ENCODE measurements around the gene PGRMC2.
"Not testable (repeated sequence)": the region's sequence is repeated elsewhere in the genome, so short reads cannot be mapped to it uniquely, and the experiment has no call there.

The PGRMC2 gene

DNA sequence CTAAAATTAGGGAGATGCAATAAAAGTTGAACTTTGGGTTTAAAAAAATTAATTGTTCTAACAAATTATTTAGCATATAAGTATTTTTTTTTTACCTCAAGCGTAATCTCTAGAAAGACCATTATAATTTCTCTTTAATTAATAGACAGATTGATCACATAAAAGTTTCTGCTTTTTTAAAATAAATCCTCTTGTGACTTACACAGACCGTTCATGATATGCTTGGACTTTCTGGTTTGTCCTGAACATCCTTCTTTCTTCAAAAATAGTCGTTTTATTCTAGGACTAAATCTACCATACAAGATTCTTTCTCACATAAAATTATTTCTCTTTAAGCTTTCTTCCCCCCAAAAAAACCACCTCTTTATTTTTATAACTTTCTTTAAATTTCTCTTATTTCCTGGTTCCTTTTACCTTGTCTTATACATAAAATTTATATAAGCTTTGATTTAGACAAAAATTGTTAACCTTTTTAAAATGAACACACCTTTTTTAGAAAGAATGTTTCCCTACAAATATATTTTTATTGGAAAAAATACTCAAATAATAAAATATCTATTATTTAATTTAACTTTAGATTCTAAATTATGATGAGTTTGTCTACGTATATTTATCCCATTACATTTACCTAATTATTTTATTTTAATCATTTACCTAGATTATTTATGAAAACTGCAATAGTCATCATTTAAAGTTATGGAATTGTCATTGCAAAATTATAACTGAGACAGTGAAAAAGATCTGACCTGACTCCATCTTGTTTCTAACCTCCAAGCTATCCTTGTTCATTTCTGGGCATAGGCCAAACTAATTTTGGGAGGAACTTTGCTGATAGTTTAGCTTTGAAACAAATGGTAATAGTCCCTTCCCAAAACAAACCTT, 37.6 kb downstream of the PGRMC2 start:
- no peak overlapping the region for H3K9ac ChIP-seq (ENCODE audit: low read length)
- no peaks in the 10 kb centered on the region for H3K27me3 ChIP-seq (ENCODE audit: control insufficient read depth, insufficient read depth, low read length)
- H3K4me3 ChIP-seq (ENCODE audit: low read length), result no peak overlapping the region
- H3K4me1 ChIP-seq (ENCODE audit: control insufficient read depth, insufficient read depth, low read length), result no peaks in the 10 kb centered on the region
- H3K36me3 ChIP-seq (ENCODE audit: control insufficient read depth, insufficient read depth, low read length), result no peaks in the 10 kb centered on the region
- H3K27ac ChIP-seq (ENCODE audit: low read depth, low read length), result no peak overlapping the region

DNA sequence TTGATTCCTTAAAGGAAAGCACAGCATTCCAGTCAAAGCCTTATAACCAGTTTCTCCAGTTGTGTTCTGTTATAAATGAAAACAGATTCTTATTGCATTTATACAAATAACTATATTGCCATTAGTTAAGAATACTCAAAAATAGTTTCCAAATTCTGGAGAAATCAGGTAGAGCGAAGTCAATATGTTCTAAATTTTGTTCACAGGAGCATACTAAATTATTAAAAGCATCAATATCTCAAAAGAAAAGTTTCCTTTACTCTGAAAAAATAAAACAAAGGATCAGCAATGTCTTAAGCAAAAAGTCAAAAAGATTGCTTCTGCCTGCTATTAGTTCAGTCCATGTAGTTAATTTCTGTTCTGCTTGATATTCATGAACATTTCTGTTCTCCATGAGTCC, 39.7 kb downstream of the PGRMC2 start:
- H3K27me3 ChIP-seq (ENCODE audit: control insufficient read depth, insufficient read depth, low read length), result no peaks in the 10 kb centered on the region

DNA sequence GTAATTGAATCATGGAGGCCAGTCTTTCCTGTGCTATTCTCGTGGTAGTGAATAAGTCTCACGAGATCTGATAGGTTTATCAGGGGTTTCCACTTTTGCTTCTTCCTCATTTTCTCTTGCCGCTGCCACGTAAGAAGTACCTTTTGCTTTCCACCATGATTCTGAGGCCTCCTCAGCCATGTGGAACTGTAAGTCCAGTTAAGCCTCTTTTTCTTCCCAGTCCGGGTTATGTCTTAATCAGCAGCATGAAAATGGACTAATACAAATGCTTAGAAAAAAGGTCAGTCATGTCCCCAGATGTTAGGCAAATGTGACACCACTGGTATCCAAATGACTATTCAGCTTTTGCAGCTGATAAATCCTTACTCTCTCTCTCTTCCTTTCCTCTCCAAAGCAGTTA, 42.2 kb downstream of the PGRMC2 start:
- H3K36me3 ChIP-seq (ENCODE audit: control insufficient read depth, insufficient read depth, low read length); H3K27ac ChIP-seq (ENCODE audit: low read depth, low read length); H3K27me3 ChIP-seq (ENCODE audit: control insufficient read depth, insufficient read depth, low read length); H3K4me1 ChIP-seq (ENCODE audit: control insufficient read depth, insufficient read depth, low read length); H3K9ac ChIP-seq (ENCODE audit: low read length); H3K4me3 ChIP-seq (ENCODE audit: low read length): not testable (repeated sequence)

More for the DNA sequence above, 39.7 kb downstream of the PGRMC2 start:
- H3K4me3 ChIP-seq (ENCODE audit: low read length), result no peak overlapping the region
- no peak overlapping the region for H3K27ac ChIP-seq (ENCODE audit: low read depth, low read length)
- H3K4me1 ChIP-seq (ENCODE audit: control insufficient read depth, insufficient read depth, low read length), result no peaks in the 10 kb centered on the region
- H3K36me3 ChIP-seq (ENCODE audit: control insufficient read depth, insufficient read depth, low read length), result no peaks in the 10 kb centered on the region
- no peak overlapping the region for H3K9ac ChIP-seq (ENCODE audit: low read length)

- Histone ChIP-seq H3K27me3 (ENCODE audit: control insufficient read depth, insufficient read depth, low read length) (no peaks in the 10 kb centered on the region), H3K9ac (ENCODE audit: low read length) (no peak overlapping the region), H3K4me3 (ENCODE audit: low read length) (no peak overlapping the region), H3K4me1 (ENCODE audit: control insufficient read depth, insufficient read depth, low read length) (no peaks in the 10 kb centered on the region), H3K27ac (ENCODE audit: low read depth, low read length) (no peak overlapping the region), H3K36me3 (ENCODE audit: control insufficient read depth, insufficient read depth, low read length) (no peaks in the 10 kb centered on the region)
Measured at GRCh38 chr4:128244379-128244778, 43.2 kb downstream of the PGRMC2 start.

- Histone ChIP-seq H3K9ac (ENCODE audit: low read length) (no peak overlapping the region), H3K4me3 (ENCODE audit: low read length) (no peak overlapping the region), H3K27me3 (ENCODE audit: control insufficient read depth, insufficient read depth, low read length) (no peaks in the 10 kb centered on the region), H3K27ac (ENCODE audit: low read depth, low read length) (no peak overlapping the region), H3K4me1 (ENCODE audit: control insufficient read depth, insufficient read depth, low read length) (no peaks in the 10 kb centered on the region), H3K36me3 (ENCODE audit: control insufficient read depth, insufficient read depth, low read length) (no peaks in the 10 kb centered on the region)
Measured at GRCh38 chr4:128242601-128243000, 45.0 kb downstream of the PGRMC2 start.

GRCh38 chr4:128241981-128242380, 45.6 kb downstream of the PGRMC2 start:
- H3K4me3 ChIP-seq (ENCODE audit: low read length), result no peak overlapping the region
- H3K27me3 ChIP-seq (ENCODE audit: control insufficient read depth, insufficient read depth, low read length), result no peaks in the 10 kb centered on the region
- H3K36me3 ChIP-seq (ENCODE audit: control insufficient read depth, insufficient read depth, low read length), result no peaks in the 10 kb centered on the region
- no peaks in the 10 kb centered on the region for H3K4me1 ChIP-seq (ENCODE audit: control insufficient read depth, insufficient read depth, low read length)
- H3K9ac ChIP-seq (ENCODE audit: low read length), result no peak overlapping the region
- no peak overlapping the region for H3K27ac ChIP-seq (ENCODE audit: low read depth, low read length)

GRCh38 chr4:128241425-128241913, 46.1 kb downstream of the PGRMC2 start:
- Histone ChIP-seq H3K4me3 (ENCODE audit: low read length) (no peak overlapping the region), H3K27ac (ENCODE audit: low read depth, low read length) (no peak overlapping the region), H3K36me3 (ENCODE audit: control insufficient read depth, insufficient read depth, low read length) (no peaks in the 10 kb centered on the region), H3K4me1 (ENCODE audit: control insufficient read depth, insufficient read depth, low read length) (no peaks in the 10 kb centered on the region), H3K9ac (ENCODE audit: low read length) (no peak overlapping the region), H3K27me3 (ENCODE audit: control insufficient read depth, insufficient read depth, low read length) (no peaks in the 10 kb centered on the region)

GRCh38 chr4:128241019-128241418, 46.6 kb downstream of the PGRMC2 start:
- Histone ChIP-seq H3K27ac (ENCODE audit: low read depth, low read length) (no peak overlapping the region), H3K4me1 (ENCODE audit: control insufficient read depth, insufficient read depth, low read length) (no peaks in the 10 kb centered on the region), H3K27me3 (ENCODE audit: control insufficient read depth, insufficient read depth, low read length) (no peaks in the 10 kb centered on the region), H3K4me3 (ENCODE audit: low read length) (no peak overlapping the region), H3K9ac (ENCODE audit: low read length) (no peak overlapping the region), H3K36me3 (ENCODE audit: control insufficient read depth, insufficient read depth, low read length) (no peaks in the 10 kb centered on the region)

DNA sequence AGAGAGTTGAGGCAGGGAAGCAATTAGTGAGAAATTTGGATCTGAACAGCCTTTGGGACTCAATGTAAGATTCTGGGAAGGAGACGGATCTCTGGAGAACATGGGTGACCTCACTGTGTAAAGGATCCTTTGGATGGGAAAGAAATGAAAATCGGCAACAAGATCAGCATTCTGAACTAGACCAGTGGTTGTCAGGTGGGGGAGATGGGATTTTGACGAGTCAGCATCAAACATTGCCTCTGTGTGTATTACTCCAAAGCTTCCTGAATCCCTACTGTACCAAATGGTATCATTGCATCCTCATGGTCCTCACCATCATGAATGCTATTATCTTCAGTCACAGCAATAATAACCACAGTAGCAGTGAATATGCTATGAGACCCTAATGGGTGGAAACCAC, 52.8 kb downstream of the PGRMC2 start:
- Histone ChIP-seq H3K27me3 (ENCODE audit: control insufficient read depth, insufficient read depth, low read length) (no peaks in the 10 kb centered on the region), H3K4me1 (ENCODE audit: control insufficient read depth, insufficient read depth, low read length) (no peaks in the 10 kb centered on the region), H3K27ac (ENCODE audit: low read depth, low read length) (no peak overlapping the region), H3K36me3 (ENCODE audit: control insufficient read depth, insufficient read depth, low read length) (no peaks in the 10 kb centered on the region), H3K9ac (ENCODE audit: low read length) (no peak overlapping the region), H3K4me3 (ENCODE audit: low read length) (no peak overlapping the region)

GRCh38 chr4:128232719-128233118, 54.9 kb downstream of the PGRMC2 start:
- H3K4me3 ChIP-seq (ENCODE audit: low read length), result no peak overlapping the region
- H3K4me1 ChIP-seq (ENCODE audit: control insufficient read depth, insufficient read depth, low read length), result no peaks in the 10 kb centered on the region
- H3K36me3 ChIP-seq (ENCODE audit: control insufficient read depth, insufficient read depth, low read length), result no peaks in the 10 kb centered on the region
- no peaks in the 10 kb centered on the region for H3K27me3 ChIP-seq (ENCODE audit: control insufficient read depth, insufficient read depth, low read length)
- no peak overlapping the region for H3K27ac ChIP-seq (ENCODE audit: low read depth, low read length)
- H3K9ac ChIP-seq (ENCODE audit: low read length), result no peak overlapping the region

DNA sequence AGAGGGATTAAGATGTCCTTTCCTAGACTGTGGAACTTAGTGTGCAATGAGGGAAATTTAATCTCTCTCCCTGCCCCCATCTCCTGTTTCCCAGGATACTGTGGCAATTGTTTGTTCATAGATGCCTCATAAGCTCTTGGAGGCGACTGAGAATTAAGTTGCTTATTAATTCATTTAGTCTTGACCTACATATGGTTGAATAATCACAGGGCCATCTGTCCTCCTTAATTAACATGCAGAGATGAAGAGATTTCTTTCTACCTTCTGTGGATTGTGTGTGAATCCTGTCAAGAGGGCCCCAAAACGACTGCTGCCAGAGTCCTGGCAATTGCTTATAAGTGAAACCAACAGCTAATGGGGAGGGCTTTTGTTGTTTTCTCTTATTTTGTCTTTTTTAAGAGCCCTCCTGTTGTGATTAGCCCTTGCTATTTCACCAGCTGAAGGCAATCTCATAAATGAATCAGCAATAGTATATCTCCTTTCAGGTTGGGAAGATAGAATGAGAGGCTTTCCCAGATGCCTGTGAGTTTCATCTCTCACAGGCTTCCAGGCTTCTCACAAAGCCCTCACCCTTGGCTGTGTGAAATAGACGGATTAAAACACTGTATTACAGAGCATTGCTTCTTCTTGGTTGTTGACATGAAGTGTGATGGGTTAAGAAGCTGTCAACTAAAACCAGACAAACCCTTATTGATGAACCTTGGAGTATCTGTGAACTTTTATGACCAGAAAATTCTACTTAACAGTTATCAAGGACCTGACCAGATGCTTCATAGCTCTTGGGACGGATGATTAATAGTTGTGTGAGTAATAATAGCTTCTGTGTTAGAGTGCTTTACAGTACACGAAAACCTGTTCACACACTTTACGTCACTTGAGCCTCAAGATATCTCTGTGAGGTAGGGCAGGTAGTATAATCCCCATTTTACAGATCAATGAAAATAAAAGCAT, 58.5 kb downstream of the PGRMC2 start:
- Histone ChIP-seq H3K27me3 (ENCODE audit: control insufficient read depth, insufficient read depth, low read length) (no peaks in the 10 kb centered on the region), H3K9ac (ENCODE audit: low read length) (no peak overlapping the region), H3K36me3 (ENCODE audit: control insufficient read depth, insufficient read depth, low read length) (no peaks in the 10 kb centered on the region), H3K27ac (ENCODE audit: low read depth, low read length) (no peak overlapping the region), H3K4me1 (ENCODE audit: control insufficient read depth, insufficient read depth, low read length) (no peaks in the 10 kb centered on the region), H3K4me3 (ENCODE audit: low read length) (no peak overlapping the region)

- Histone ChIP-seq H3K9ac (ENCODE audit: low read length) (no peak overlapping the region), H3K4me1 (ENCODE audit: control insufficient read depth, insufficient read depth, low read length) (no peaks in the 10 kb centered on the region), H3K4me3 (ENCODE audit: low read length) (no peak overlapping the region), H3K36me3 (ENCODE audit: control insufficient read depth, insufficient read depth, low read length) (no peaks in the 10 kb centered on the region), H3K27ac (ENCODE audit: low read depth, low read length) (no peak overlapping the region), H3K27me3 (ENCODE audit: control insufficient read depth, insufficient read depth, low read length) (no peaks in the 10 kb centered on the region)
Measured at GRCh38 chr4:128227991-128228571, 59.5 kb downstream of the PGRMC2 start.

Data from rectal smooth muscle tissue (tissue), 1 donor.